Tibial artery (tissue), 4 donors: ENCODE measurements around the gene HOXA9.

Source experiments
- DNase-seq, 2 donors: peaks; one replicate each; pipeline ENCODE4 v3.0.0-alpha.2; 2019
- H3K27ac ChIP-seq, 2 donors: fragments of 200-600 bp; sonication (generic) in 1 of 2; 1 replicate in 1 of 2; 2 replicates in 1 of 2; pipeline ENCODE4 v1.5.1; 2018 to 2019; ENCODE audit warnings: mild to moderate bottlenecking in 1 of 2
- H3K27me3 ChIP-seq, 2 donors: fragments of 200-600 bp; sonication (generic) in 1 of 2; one replicate each; pipeline versions ENCODE4 v1.5.1 to v1.6.0; 2016 to 2019
- H3K36me3 ChIP-seq, 3 donors: fragments of 200-600 bp; sonication (generic) in 2 of 3; one replicate each; pipeline ENCODE4 v1.5.1; 2016 to 2019; ENCODE audit warnings: mild to moderate bottlenecking in 2 of 3
- H3K4me1 ChIP-seq, 4 donors: fragments of 200-600 bp; sonication (generic) in 2 of 4; 1 replicate in 3 of 4; 2 replicates in 1 of 4; pipeline ENCODE4 v1.5.1; 2016 to 2019
- H3K4me3 ChIP-seq, 2 donors: fragments of 200-600 bp; sonication (generic) in 1 of 2; 1 replicate in 1 of 2; 2 replicates in 1 of 2; pipeline ENCODE4 v1.5.1; 2018 to 2019; ENCODE audit warnings: mild to moderate bottlenecking in 2 of 2
- H3K9me3 ChIP-seq, 3 donors: fragments of 200-600 bp; sonication (generic) in 1 of 3; one replicate each; pipeline ENCODE4 v1.5.1; 2016 to 2019
- CTCF ChIP-seq, 2 experiments: fragments of 200-600 bp in 1 of 2; fragments of 450-650 bp in 1 of 2; IDR thresholded peaks; one replicate each; pipeline ENCODE4 v1.5.1; 2017 to 2019; ENCODE audit warnings: antibody characterized with exemption in 2 of 2, mild to moderate bottlenecking in 1 of 2, moderate library complexity in 1 of 2
- intact Hi-C: fragments of 100-400 bp; cut with DNase I; formaldehyde crosslinking; loops from one replicate; pipeline ENCODE4 v1.15.0; 2023; ENCODE audit warnings: low total_unique reads

The HOXA9 gene

GRCh38 chr7:27117887-27118491, 47.3 kb downstream of the HOXA9 start:
- H3K27me3 ChIP-seq = no peaks in the 10 kb centered on the region
- H3K27ac ChIP-seq = no peak overlapping the region
- no peak overlapping the region for H3K4me3 ChIP-seq
- peaks cover 0 to 47% (median 32%) of the 10 kb centered on the region in 4 donors for H3K4me1 ChIP-seq
- intact Hi-C loops = no loop called here
- peaks cover 4 to 10% (median 7%) of the 10 kb centered on the region in 3 donors for H3K36me3 ChIP-seq
- no peak for TF ChIP-seq CTCF (IDR thresholded peaks at IDR 0.05)
- H3K9me3 ChIP-seq = no peaks in the 10 kb centered on the region
- DNase-seq = no peak

- no peak for TF ChIP-seq CTCF (IDR thresholded peaks at IDR 0.05)
- intact Hi-C loops = no loop called here
- Histone ChIP-seq H3K36me3 (peaks cover 0 to 7% (median 5%) of the 10 kb centered on the region in 3 donors), H3K27me3 (no peaks in the 10 kb centered on the region), H3K27ac (peak overlapping the region in 1 of 2 donors; percentile 34), H3K9me3 (no peaks in the 10 kb centered on the region), H3K4me1 (peaks cover 0 to 51% (median 37%) of the 10 kb centered on the region in 4 donors), H3K4me3 (no peak overlapping the region)
- no peak for DNase-seq
Observed at GRCh38 chr7:27116962-27117886, 48.1 kb downstream of the HOXA9 start.

- Histone ChIP-seq H3K4me1 (peaks cover under 1 to 60% (median 39%) of the 10 kb centered on the region in 4 donors), H3K27ac (peak overlapping the region; percentile 1 to 34), H3K36me3 (no peaks in the 10 kb centered on the region), H3K9me3 (no peaks in the 10 kb centered on the region), H3K4me3 (peak overlapping the region in 1 of 2 donors; percentile 23), H3K27me3 (no peaks in the 10 kb centered on the region)
- no peak for TF ChIP-seq CTCF (IDR thresholded peaks at IDR 0.05)
- intact Hi-C loops = no loop called here
- no peak for DNase-seq
Observed at GRCh38 chr7:27116031-27116961, 49.0 kb downstream of the HOXA9 start.

- Histone ChIP-seq H3K27me3 (no peaks in the 10 kb centered on the region), H3K27ac (peak overlapping the region; percentile 1 to 34)
- intact Hi-C loops = no loop called here
Observed at GRCh38 chr7:27115221-27116026, 49.9 kb downstream of the HOXA9 start.

More at GRCh38 chr7:27115221-27116026, 49.9 kb downstream of the HOXA9 start:
- Histone ChIP-seq H3K9me3 (no peaks in the 10 kb centered on the region), H3K4me1 (peaks cover 5 to 64% (median 39%) of the 10 kb centered on the region in 4 donors), H3K4me3 (peak overlapping the region; percentile 15 to 23), H3K36me3 (no peaks in the 10 kb centered on the region)
- TF ChIP-seq CTCF (IDR thresholded peaks at IDR 0.05) = no peak
- no peak for DNase-seq
